Testis (tissue), 3 donors: Measurements from ENCODE around the gene PLEKHA1. TPM values are rescaled to one million over a fixed set of nuclear protein-coding genes. Genes with fewer than 3 reads are reported as not detected.

Experiments
- DNase-seq: peaks from one replicate; pipeline ENCODE4 v3.0.0-alpha.2; 2019
- H3K27ac ChIP-seq, 2 donors: fragments of 200-600 bp; sonication (generic); one replicate each; pipeline ENCODE4 v1.5.1; 2019
- H3K27me3 ChIP-seq: fragments of 200-600 bp; sonication (generic); one replicate; pipeline ENCODE4 v1.5.1; 2019
- H3K36me3 ChIP-seq: fragments of 200-600 bp; sonication (generic); one replicate; pipeline ENCODE4 v1.5.1; 2017; ENCODE audit warnings: low read depth; ENCODE audit errors: missing control alignments
- H3K4me1 ChIP-seq: fragments of 200-600 bp; sonication (generic); one replicate; pipeline ENCODE4 v1.5.1; 2019
- H3K4me3 ChIP-seq, 2 donors: fragments of 200-600 bp; sonication (generic); one replicate each; pipeline ENCODE4 v1.5.1; 2017 to 2019
- H3K9me3 ChIP-seq: fragments of 200-600 bp; sonication (generic); one replicate; pipeline ENCODE4 v1.5.1; 2017
- POLR2A ChIP-seq: fragments of 450-650 bp; IDR thresholded peaks from one replicate; pipeline ENCODE4 v1.6.1; 2017; ENCODE audit warnings: antibody characterized with exemption, mild to moderate bottlenecking, moderate library complexity
- WGBS, 2 donors: methylation state at CpG; one replicate each; pipeline ENCODE4 v1.1.5; 2018; 5-methylcytosine and 5-hydroxymethylcytosine counted together
- intact Hi-C: fragments of 100-400 bp; cut with DNase I; formaldehyde crosslinking; loops from one replicate; pipeline ENCODE4 v1.15.1; 2023; ENCODE audit warnings: low total_unique reads
- polyA plus RNA-seq: library from polyadenylated mRNA; stranded (reverse); fragments of 350-450 nt; fragmentation: Illumina TruSeq; extraction: RNeasy Lipid Tissue Mini Kit (QIAGEN cat#74804); gene quantifications from one replicate; pipeline ENCODE4 v1.2.3, GENCODE V29; 2014; ENCODE audit warnings: low read depth, low replicate concordance; ENCODE audit not compliant: insufficient read depth
- total RNA-seq, 2 donors: library from RNA; depleted of rRNA; stranded (reverse); fragments of >200 nt; gene quantifications; one replicate each; pipeline ENCODE4 v1.2.3, GENCODE V29; 2016
- TF ChIP-seq, protein P1 (sequence below), 3 experiments: fragments of 450-650 bp in 2 of 3; fragments of 200-600 bp in 1 of 3; sonication (generic) in 1 of 3; IDR thresholded peaks; one replicate each; pipeline ENCODE4 v1.5.1; 2016 to 2019; ENCODE audit warnings: antibody characterized with exemption in 3 of 3, mild to moderate bottlenecking in 2 of 3, moderate library complexity in 1 of 3

PLEKHA1 gene
- total and polyA plus RNA-seq, 3 donors from 2014 or later = 27.6 to 66.6 (median 35.7) TPM

DNA sequence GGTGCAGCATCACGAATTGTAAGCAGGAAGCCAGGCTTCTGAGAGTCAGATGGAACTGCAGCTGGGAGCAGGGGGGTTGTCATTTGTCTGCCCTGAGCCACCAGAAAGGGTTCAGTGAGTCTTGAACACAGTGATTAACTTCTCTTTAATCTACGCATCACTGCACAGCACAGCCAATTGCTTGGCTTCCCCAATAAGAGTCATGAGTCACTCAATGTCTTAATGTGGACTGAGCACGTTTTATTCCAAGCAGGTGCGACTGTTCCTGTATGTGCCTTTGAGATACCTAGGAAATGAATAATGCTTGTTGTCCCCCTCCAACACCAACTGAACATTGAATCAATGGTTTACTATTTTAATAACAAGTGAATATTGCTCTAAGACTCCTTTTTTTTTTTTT, 26.0 kb upstream of the PLEKHA1 start:
- TF ChIP-seq, protein P1, sequence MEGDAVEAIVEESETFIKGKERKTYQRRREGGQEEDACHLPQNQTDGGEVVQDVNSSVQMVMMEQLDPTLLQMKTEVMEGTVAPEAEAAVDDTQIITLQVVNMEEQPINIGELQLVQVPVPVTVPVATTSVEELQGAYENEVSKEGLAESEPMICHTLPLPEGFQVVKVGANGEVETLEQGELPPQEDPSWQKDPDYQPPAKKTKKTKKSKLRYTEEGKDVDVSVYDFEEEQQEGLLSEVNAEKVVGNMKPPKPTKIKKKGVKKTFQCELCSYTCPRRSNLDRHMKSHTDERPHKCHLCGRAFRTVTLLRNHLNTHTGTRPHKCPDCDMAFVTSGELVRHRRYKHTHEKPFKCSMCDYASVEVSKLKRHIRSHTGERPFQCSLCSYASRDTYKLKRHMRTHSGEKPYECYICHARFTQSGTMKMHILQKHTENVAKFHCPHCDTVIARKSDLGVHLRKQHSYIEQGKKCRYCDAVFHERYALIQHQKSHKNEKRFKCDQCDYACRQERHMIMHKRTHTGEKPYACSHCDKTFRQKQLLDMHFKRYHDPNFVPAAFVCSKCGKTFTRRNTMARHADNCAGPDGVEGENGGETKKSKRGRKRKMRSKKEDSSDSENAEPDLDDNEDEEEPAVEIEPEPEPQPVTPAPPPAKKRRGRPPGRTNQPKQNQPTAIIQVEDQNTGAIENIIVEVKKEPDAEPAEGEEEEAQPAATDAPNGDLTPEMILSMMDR (IDR thresholded peaks at IDR 0.05) = no peak
- TF ChIP-seq POLR2A = no peak
- intact Hi-C loops = loop anchor here (10.0 kb wide), 1 partner anchor 86 kb away; no protein-coding TSS in a partner anchor
- WGBS, 2 donors = 85 to 88% methylated on average over 4 of the region's 4 CpGs
- Histone ChIP-seq H3K4me1 (no peaks in the 10 kb centered on the region), H3K27me3 (no peaks in the 10 kb centered on the region), H3K36me3 (no peaks in the 10 kb centered on the region), H3K27ac (no peak overlapping the region), H3K4me3 (no peak overlapping the region), H3K9me3 (no peaks in the 10 kb centered on the region)
- no peak for DNase-seq

DNA sequence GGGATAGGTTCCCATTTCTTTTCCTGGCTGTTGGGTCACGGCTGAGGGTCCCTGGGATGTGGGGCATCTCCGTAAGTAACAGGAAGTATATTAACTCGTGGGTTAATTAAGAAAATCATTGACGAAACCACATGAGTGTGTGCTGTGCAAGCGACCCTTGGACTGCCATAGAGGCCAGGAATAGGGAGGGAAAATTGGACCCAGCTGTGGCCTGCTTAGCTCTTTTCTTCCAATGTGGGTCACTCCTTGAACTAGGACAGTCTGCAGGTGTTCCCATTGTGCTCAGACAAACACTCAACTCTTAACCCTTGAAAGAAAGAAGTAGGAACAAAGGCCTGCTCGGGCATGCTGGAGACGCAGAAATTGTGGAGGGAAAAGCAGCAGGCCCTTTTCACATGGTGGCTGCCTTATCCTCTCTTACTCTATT, 25.6 kb upstream of the PLEKHA1 start:
- 81 to 84% methylated on average over 7 of the region's 7 CpGs for WGBS, 2 donors
- Histone ChIP-seq H3K36me3 (no peaks in the 10 kb centered on the region), H3K27me3 (no peaks in the 10 kb centered on the region), H3K4me3 (no peak overlapping the region), H3K4me1 (no peaks in the 10 kb centered on the region), H3K27ac (no peak overlapping the region), H3K9me3 (no peaks in the 10 kb centered on the region)
- intact Hi-C loops = loop anchor here (10.0 kb wide), 1 partner anchor 86 kb away; no protein-coding TSS in a partner anchor
- TF ChIP-seq, protein P1 (IDR thresholded peaks at IDR 0.05) = no peak
- no peak for TF ChIP-seq POLR2A
- DNase-seq = no peak

DNA sequence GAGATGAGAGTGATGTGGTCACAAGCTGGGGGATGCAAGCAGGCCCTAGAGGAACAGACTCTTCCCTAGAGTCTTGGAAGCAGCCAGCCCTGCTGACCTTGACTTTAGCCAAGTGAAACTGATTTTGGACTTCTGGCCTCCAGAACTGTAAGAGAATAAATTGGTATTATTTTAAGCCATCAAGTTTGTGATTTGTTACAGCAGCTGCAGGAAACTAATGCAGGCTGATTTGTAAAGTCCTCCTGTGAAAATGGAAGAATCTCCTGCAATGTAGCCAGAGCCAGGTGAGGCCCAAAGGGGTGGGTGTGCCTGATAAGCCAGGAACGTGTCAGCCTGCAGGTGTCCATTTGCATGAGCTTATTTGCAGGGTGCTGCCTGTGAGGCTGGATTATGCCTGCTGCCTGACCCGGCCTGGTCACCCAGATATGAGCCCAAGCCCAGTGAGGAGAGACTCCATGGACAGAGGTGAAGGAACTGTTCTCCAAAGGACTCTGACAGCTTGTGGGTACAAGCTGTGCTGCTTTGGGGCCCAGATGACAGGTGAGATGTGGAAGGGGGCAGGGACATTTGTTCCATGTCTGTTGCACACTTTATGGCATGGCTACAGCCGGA, 24.6 kb upstream of the PLEKHA1 start:
- Histone ChIP-seq H3K27ac (no peak overlapping the region), H3K27me3 (no peaks in the 10 kb centered on the region), H3K9me3 (no peaks in the 10 kb centered on the region), H3K4me1 (no peaks in the 10 kb centered on the region), H3K36me3 (no peaks in the 10 kb centered on the region), H3K4me3 (no peak overlapping the region)
- TF ChIP-seq, protein P1 (IDR thresholded peaks at IDR 0.05) = no peak
- TF ChIP-seq POLR2A = no peak
- 64 to 93% methylated on average over 3 of the region's 3 CpGs for WGBS, 2 donors
- DNase-seq = no peak
- intact Hi-C loops = loop anchor here (10.0 kb wide), 1 partner anchor 85 kb away; no protein-coding TSS in a partner anchor

DNA sequence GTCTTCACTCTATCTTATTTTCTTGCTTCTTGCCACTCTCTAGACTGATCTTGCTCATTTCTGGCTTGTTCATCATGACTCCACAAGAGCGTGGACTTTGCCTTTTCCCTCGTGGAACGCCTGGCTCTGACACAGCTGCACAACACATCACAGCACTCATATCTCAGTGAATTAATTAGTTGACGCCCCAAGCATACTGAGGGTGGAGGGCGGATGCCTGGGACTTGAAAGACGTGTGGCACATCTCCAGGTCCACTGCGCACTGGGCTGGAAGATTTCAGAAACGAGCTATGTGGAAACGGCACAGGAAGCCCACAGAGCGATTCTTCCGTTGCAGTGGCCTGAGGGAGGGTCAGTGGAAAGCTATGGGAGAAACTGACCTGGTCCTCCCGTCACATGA, 23.6 kb upstream of the PLEKHA1 start:
- no peaks in the 10 kb centered on the region for H3K4me1 ChIP-seq
- H3K9me3 ChIP-seq = no peaks in the 10 kb centered on the region
- no peak overlapping the region for H3K4me3 ChIP-seq
- H3K27me3 ChIP-seq = no peaks in the 10 kb centered on the region
- intact Hi-C loops = no loop called here
- H3K27ac ChIP-seq = no peak overlapping the region
- H3K36me3 ChIP-seq = no peaks in the 10 kb centered on the region
- WGBS, 2 donors = 89 to 93% methylated on average over 12 of the region's 12 CpGs
- no peak for TF ChIP-seq POLR2A
- TF ChIP-seq, protein P1 (IDR thresholded peaks at IDR 0.05) = no peak
- DNase-seq = no peak
